Tibial nerve (tissue), 4 donors: Measurements from ENCODE around the gene STARD13.

Experiments
- EP300 ChIP-seq, 2 donors: sonication (generic); formaldehyde crosslinking; IDR thresholded peaks; one replicate each; pipeline ENCODE4 v1.6.1; 2017; ENCODE audit warnings: antibody characterized with exemption in 2 of 2, mild to moderate bottlenecking in 1 of 2
- POLR2A ChIP-seq, 2 donors: fragments of 450-650 bp; IDR thresholded peaks; one replicate each; pipeline ENCODE4 v1.6.1; 2017; ENCODE audit warnings: antibody characterized with exemption in 2 of 2, mild to moderate bottlenecking in 2 of 2, moderate library complexity in 2 of 2
- TF ChIP-seq, protein P1 (sequence below), 5 experiments: fragments of 200-600 bp in 3 of 5; fragments of 450-650 bp in 2 of 5; sonication (generic) in 3 of 5; IDR thresholded peaks; one replicate each; pipeline ENCODE4 v1.5.1; 2016 to 2019; ENCODE audit warnings: antibody characterized with exemption in 5 of 5, mild to moderate bottlenecking in 3 of 5, moderate library complexity in 2 of 5

DNA sequence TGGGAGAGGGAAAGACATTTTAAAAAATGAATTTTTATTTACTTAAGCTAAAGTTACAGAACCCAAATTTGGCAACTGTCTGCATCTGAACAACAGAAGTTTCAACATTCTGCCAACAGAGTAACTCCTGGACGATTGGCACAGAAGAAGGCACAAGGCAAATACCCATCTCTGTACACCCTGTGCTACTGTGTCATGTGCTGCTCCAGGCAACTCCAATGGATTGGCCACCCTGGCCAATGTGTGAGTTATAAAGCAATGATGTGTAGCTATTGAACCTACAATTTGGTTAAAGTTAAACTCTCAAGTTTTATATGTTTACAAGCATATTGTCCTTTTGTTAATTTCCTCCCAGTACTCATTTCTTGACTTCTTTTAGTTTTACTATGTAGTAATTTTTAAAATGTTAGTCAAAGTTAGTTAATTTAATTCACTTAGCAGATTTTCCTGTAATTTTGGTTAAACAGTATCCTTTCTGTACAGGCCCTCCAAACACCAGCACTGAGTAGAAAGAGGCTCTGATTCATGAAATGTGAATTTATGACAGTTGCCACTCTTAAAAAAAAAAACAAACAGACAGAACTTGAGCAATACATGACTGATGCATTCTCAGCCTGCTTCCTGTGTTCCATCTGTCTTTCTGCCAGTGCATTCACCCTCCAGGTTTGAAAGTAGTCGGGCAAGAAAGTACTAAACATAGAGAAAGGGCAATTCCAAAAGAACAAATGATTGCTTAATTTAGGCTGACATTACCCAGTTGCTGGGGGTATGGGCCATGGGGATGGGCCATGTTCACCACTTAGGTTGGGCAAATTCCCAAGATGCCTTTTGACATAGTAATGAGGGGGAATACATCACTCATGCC lies 5.9 kb downstream of the STARD13 start:
- TF ChIP-seq POLR2A (IDR thresholded peaks at IDR 0.05) (no peak), EP300 (IDR thresholded peaks at IDR 0.05) (peak in 1 of 2 donors; percentile 29)
- TF ChIP-seq, protein P1, sequence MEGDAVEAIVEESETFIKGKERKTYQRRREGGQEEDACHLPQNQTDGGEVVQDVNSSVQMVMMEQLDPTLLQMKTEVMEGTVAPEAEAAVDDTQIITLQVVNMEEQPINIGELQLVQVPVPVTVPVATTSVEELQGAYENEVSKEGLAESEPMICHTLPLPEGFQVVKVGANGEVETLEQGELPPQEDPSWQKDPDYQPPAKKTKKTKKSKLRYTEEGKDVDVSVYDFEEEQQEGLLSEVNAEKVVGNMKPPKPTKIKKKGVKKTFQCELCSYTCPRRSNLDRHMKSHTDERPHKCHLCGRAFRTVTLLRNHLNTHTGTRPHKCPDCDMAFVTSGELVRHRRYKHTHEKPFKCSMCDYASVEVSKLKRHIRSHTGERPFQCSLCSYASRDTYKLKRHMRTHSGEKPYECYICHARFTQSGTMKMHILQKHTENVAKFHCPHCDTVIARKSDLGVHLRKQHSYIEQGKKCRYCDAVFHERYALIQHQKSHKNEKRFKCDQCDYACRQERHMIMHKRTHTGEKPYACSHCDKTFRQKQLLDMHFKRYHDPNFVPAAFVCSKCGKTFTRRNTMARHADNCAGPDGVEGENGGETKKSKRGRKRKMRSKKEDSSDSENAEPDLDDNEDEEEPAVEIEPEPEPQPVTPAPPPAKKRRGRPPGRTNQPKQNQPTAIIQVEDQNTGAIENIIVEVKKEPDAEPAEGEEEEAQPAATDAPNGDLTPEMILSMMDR (IDR thresholded peaks at IDR 0.05), result no peak
